OCI-LY7 (cell line): ENCODE measurements around the gene TMEM209. TPM values are rescaled to one million over a fixed set of nuclear protein-coding genes. Genes with fewer than 3 reads are reported as not detected.

ENCODE experiments used
- BruUV-seq: library from RNA; stranded (reverse); fragments of 400-500 nt; replicated peaks from 2 replicates; lab custom pipeline; 2021; lab: Mats Ljungman, UMichigan
- CTCF ChIA-PET: fragments of 300-600 bp; sonication (Branson Sonifier 250); formaldehyde crosslinking; loops from one replicate; lab custom pipeline; 2022; ENCODE audit warnings: antibody characterized with exemption; ENCODE audit not compliant: unreplicated experiment; lab: Charles Lee
- POLR2A ChIA-PET: fragments of 300-600 bp; sonication (Branson Sonifier 250); formaldehyde crosslinking; loops from one replicate; lab custom pipeline; 2022; ENCODE audit warnings: antibody characterized with exemption; lab: Charles Lee
- DNase-seq: peaks from one replicate; pipeline ENCODE4 v3.0.0-alpha.2; 2015; ENCODE audit warnings: low spot score
- H2AFZ ChIP-seq: fragments of 200-600 bp; sonication (generic), shearing (Covaris generic); 2 replicates; pipeline ENCODE4 v1.6.1; 2014; ENCODE audit warnings: mild to moderate bottlenecking, antibody characterized with exemption, low read length, moderate library complexity
- H3K27ac ChIP-seq: fragments of 200-600 bp; sonication (generic); 2 replicates; pipeline ENCODE4 v1.5.1; 2014; ENCODE audit warnings: mixed run types, low read depth, mild to moderate bottlenecking, moderate library complexity, low read length, inconsistent platforms; ENCODE audit not compliant: poor library complexity, severe bottlenecking
- H3K36me3 ChIP-seq: fragments of 200-600 bp; sonication (generic); 2 replicates; pipeline ENCODE4 v1.6.1; 2014; ENCODE audit warnings: mild to moderate bottlenecking, antibody characterized with exemption, low read length, moderate library complexity, mixed read lengths; ENCODE audit not compliant: insufficient read depth
- H3K4me1 ChIP-seq: fragments of 200-600 bp; sonication (generic); 2 replicates; pipeline ENCODE4 v1.5.1; 2014; ENCODE audit warnings: mild to moderate bottlenecking, low read length; ENCODE audit not compliant: insufficient read depth, poor library complexity, severe bottlenecking
- H3K4me2 ChIP-seq: fragments of 200-600 bp; sonication (generic); 2 replicates; pipeline ENCODE4 v1.6.1; 2014; ENCODE audit warnings: mild to moderate bottlenecking, low read length
- H3K4me3 ChIP-seq: fragments of 200-600 bp; sonication (generic); 2 replicates; pipeline ENCODE4 v1.5.1; 2014; ENCODE audit warnings: mild to moderate bottlenecking, low read depth, low read length; ENCODE audit not compliant: poor library complexity, severe bottlenecking
- H3K79me2 ChIP-seq: fragments of 200-600 bp; sonication (generic); 2 replicates; pipeline ENCODE4 v1.6.1; 2016; ENCODE audit warnings: low read depth, mild to moderate bottlenecking, low read length, moderate library complexity, mixed read lengths; ENCODE audit not compliant: insufficient read depth
- H3K9me2 ChIP-seq: fragments of 200-600 bp; sonication (generic); 2 replicates; pipeline ENCODE4 v1.6.1; 2016; ENCODE audit warnings: mild to moderate bottlenecking, low read length, mixed read lengths; ENCODE audit not compliant: insufficient read depth
- H3K9me3 ChIP-seq: fragments of 200-600 bp; sonication (generic); 2 replicates; pipeline ENCODE4 v1.6.1; 2014; ENCODE audit warnings: mild to moderate bottlenecking, mixed run types, low read length, mixed read lengths
- H4K20me1 ChIP-seq: fragments of 200-600 bp; sonication (generic); 2 replicates; pipeline ENCODE4 v1.6.1; 2014; ENCODE audit warnings: mild to moderate bottlenecking, antibody characterized with exemption, low read length, moderate library complexity, mixed read lengths; ENCODE audit not compliant: insufficient read depth
- EZH2phosphoT487 ChIP-seq: fragments of 200-600 bp; sonication (generic); IDR thresholded peaks from 2 replicates; pipeline ENCODE4 v1.6.1; 2018; ENCODE audit warnings: low read depth, borderline replicate concordance, mild to moderate bottlenecking, mixed run types, antibody characterized with exemption, low read length, moderate library complexity, mixed read lengths
- intact Hi-C: fragments of 100-400 bp; cut with micrococcal nuclease; formaldehyde crosslinking; loops from one replicate; pipeline ENCODE4 v1.10.0; 2022; ENCODE audit not compliant: unreplicated experiment
- total RNA-seq, 2 experiments: library from RNA; depleted of rRNA in 1 of 2; stranded (reverse); fragments of >200 nt in 1 of 2; shearing (Covaris generic) in 1 of 2; gene quantifications; 2 replicates each; pipeline ENCODE4 v1.2.3, GENCODE V29; 2014 to 2022
- TF ChIP-seq, protein P1 (sequence below): fragments of 200-600 bp; sonication (generic); conservative IDR thresholded peaks from 2 replicates; pipeline ENCODE4 v1.5.1; 2014; ENCODE audit warnings: mild to moderate bottlenecking, antibody characterized with exemption, low read length, moderate library complexity, mixed read lengths

Gene TMEM209
- total RNA-seq, 2 experiments from 2014 or later: 18.1 to 37.9 TPM

DNA sequence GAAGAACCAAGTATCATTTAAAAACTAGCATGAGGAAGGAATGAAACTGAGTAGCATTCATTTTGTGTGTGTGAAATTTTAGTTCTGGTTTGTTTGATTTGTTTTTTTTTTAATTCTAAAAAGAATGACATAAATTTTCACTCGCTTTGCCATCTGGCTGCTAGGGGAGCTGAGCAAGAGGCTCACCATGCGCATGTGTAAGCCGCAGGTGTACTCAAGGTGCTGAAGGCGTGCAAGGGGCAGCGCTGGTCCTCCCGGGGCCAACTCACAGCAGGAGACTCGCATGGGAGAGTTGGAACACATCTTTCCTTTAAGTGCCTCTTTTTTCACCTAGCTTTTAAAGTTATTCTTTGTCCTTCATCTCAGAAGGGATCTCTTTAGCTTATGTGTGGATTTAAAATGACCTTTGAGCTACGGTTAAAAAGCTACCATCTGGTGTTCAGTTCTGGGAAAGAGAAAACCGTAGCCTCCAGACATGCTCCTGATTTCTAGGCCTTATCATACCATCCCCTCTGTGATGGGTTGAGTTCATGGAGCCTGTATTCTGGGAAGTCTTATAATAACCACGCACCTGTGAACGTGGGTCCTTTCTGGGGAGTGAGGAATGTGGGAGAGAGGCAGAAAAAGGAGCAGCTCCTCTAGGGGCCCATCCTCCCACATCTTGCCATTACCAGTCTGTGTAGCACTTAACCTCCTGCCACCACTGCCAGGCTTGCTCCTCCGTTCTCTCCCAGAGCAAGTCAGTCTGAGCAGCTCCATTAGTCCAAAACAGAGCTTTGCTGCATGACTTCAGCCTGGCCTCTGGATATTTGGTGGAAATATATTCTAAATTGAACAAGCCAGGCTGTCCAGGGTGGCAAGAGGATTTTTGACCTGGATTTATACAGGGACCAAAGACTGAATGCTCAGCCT lies 73.0 kb downstream of the TMEM209 start:
- intact Hi-C loops: no loop called here
- Histone ChIP-seq H3K4me1 (no peaks in the 10 kb centered on the region), H3K4me3 (no peak overlapping the region), H3K36me3 (peaks cover 54% of the 10 kb centered on the region), H2AFZ (no peak overlapping the region), H3K9me3 (no peaks in the 10 kb centered on the region), H3K27ac (no peak overlapping the region), H3K9me2 (no peaks in the 10 kb centered on the region), H3K79me2 (no peaks in the 10 kb centered on the region), H4K20me1 (no peaks in the 10 kb centered on the region), H3K4me2 (no peak overlapping the region)
- no peak for DNase-seq
- no TSS peak for BruUV-seq
- TF ChIP-seq EZH2phosphoT487: no peak
- TF ChIP-seq, protein P1, sequence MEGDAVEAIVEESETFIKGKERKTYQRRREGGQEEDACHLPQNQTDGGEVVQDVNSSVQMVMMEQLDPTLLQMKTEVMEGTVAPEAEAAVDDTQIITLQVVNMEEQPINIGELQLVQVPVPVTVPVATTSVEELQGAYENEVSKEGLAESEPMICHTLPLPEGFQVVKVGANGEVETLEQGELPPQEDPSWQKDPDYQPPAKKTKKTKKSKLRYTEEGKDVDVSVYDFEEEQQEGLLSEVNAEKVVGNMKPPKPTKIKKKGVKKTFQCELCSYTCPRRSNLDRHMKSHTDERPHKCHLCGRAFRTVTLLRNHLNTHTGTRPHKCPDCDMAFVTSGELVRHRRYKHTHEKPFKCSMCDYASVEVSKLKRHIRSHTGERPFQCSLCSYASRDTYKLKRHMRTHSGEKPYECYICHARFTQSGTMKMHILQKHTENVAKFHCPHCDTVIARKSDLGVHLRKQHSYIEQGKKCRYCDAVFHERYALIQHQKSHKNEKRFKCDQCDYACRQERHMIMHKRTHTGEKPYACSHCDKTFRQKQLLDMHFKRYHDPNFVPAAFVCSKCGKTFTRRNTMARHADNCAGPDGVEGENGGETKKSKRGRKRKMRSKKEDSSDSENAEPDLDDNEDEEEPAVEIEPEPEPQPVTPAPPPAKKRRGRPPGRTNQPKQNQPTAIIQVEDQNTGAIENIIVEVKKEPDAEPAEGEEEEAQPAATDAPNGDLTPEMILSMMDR: no peak
- ChIA-PET POLR2A (interaction anchor here (0.5 to 0.7 kb wide), 2 partner anchors 62 to 98 kb away, joined by 3 to 4 read pairs; partner anchors contain the start of gene KLHDC10), CTCF (interaction anchor here (0.6 kb wide), 1 partner anchor 309 kb away, joined by 3 read pairs; the partner anchor contains the start of gene CEP41)

DNA sequence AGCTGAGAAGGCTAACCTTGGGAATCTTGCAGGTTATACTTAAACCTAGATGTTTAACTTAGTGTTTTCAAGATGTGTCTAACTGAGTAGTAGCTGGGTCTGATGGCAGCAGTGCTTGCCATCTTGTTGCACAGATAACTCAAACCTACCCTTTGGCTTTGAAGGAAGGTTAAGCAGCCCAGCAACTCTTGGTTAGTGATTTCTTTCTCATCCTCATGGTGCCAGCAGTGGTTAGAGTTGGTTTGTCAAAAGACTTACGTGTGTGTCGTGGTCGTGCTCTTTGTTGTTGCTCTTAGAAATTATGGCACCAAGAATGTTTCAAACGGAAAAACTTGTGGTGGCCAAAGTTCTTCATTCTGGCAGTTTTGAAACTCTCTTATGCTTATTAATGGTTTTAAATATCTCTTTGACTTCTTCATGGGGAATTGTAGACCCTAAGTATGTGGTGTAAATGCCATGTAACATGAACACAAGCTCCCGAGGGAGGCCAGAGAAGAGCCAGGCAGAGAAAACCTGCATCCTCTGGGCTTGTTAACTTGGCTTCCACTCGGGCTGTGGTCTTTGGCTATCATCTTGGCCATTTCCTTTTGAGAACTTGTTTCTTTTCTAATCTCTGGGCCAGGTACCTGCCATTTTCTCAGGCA lies 73.9 kb downstream of the TMEM209 start:
- POLR2A ChIA-PET: interaction anchor here (0.5 to 0.7 kb wide), 2 partner anchors 72 to 97 kb away, joined by 3 read pairs; no protein-coding TSS in a partner anchor
- no TSS peak for BruUV-seq
- H3K9me3 ChIP-seq: no peaks in the 10 kb centered on the region
- H4K20me1 ChIP-seq: no peaks in the 10 kb centered on the region
- no peak for TF ChIP-seq EZH2phosphoT487
- TF ChIP-seq, protein P1: no peak
- CTCF ChIA-PET: no interaction called here
- H3K4me1 ChIP-seq: no peaks in the 10 kb centered on the region
- H3K9me2 ChIP-seq: no peaks in the 10 kb centered on the region
- DNase-seq: no peak
- intact Hi-C loops: no loop called here
- no peak overlapping the region for H2AFZ ChIP-seq
- H3K4me3 ChIP-seq: no peak overlapping the region
- no peak overlapping the region for H3K4me2 ChIP-seq
- H3K36me3 ChIP-seq: peaks cover 53% of the 10 kb centered on the region
- no peaks in the 10 kb centered on the region for H3K79me2 ChIP-seq
- no peak overlapping the region for H3K27ac ChIP-seq
